Small intestine (tissue), 7 donors: ENCODE data around the gene LRRC49. TPM values are rescaled to one million over a fixed set of nuclear protein-coding genes. Genes with fewer than 3 reads are reported as not detected.

Experiments
- DNase-seq, 2 donors: peaks; one replicate each; pipeline versions ENCODE4 v3.0.0 to v3.0.0-alpha.2; 2013
- FAIRE-seq: peaks from 2 replicates; lab custom pipeline; 2012; peaks lifted over from hg19 to GRCh38; lab: Jason Lieb, UNC
- H3K27ac ChIP-seq, 3 donors: one replicate each; pipeline ENCODE4 v1.5.1; 2013; ENCODE audit warnings: low read length in 2 of 3, mild to moderate bottlenecking in 2 of 3, control low read depth in 1 of 3, inconsistent platforms in 1 of 3, low read depth in 1 of 3, moderate library complexity in 1 of 3
- H3K27me3 ChIP-seq, 3 donors: one replicate each; pipeline ENCODE4 v1.6.1; 2013; ENCODE audit warnings: low read length in 3 of 3, inconsistent platforms in 1 of 3; ENCODE audit not compliant: control insufficient read depth in 3 of 3, insufficient read depth in 3 of 3
- H3K36me3 ChIP-seq, 3 donors: one replicate each; pipeline ENCODE4 v1.6.1; 2013; ENCODE audit warnings: low read length in 3 of 3, inconsistent platforms in 1 of 3, low read depth in 1 of 3, mild to moderate bottlenecking in 1 of 3, moderate library complexity in 1 of 3; ENCODE audit not compliant: control insufficient read depth in 3 of 3, insufficient read depth in 2 of 3
- H3K4me1 ChIP-seq, 3 donors: one replicate each; pipeline ENCODE4 v1.6.1; 2013; ENCODE audit warnings: low read length in 2 of 3, inconsistent platforms in 1 of 3, low read depth in 1 of 3, mild to moderate bottlenecking in 1 of 3, moderate library complexity in 1 of 3; ENCODE audit not compliant: control insufficient read depth in 3 of 3, insufficient read depth in 2 of 3
- H3K4me3 ChIP-seq, 3 donors: one replicate each; pipeline ENCODE4 v1.5.1; 2013; ENCODE audit warnings: low read length in 3 of 3, control low read depth in 1 of 3, inconsistent platforms in 1 of 3, low read depth in 1 of 3, mild to moderate bottlenecking in 1 of 3, moderate library complexity in 1 of 3
- H3K9me3 ChIP-seq, 2 donors: one replicate each; pipeline ENCODE4 v1.6.1; 2013; ENCODE audit warnings: low read depth in 1 of 2, low read length in 1 of 2; ENCODE audit not compliant: control insufficient read depth in 2 of 2, insufficient read depth in 1 of 2
- WGBS, 3 donors: extraction: QIAGEN DNeasy Blood & Tissue Kit; methylation state at CpG; one replicate each; pipeline ENCODE4 v1.1.7; 2013; 5-methylcytosine and 5-hydroxymethylcytosine counted together
- polyA plus RNA-seq, 4 donors: library from polyadenylated mRNA; stranded (reverse) in 3 of 4; unstranded in 1 of 4; fragments of 200-250 nt in 3 of 4; fragments of 120-200 nt in 1 of 4; gene quantifications; one replicate each; pipeline versions ENCODE4 v1.2.1 to v1.2.3, GENCODE V29; 2013
- donor health status: healthy with polysubstance abuse.
- donor health status: control.
- donor health status: control.
- donor health status: Bipolar disorder and iron deficiency.
- donor health status: healthy.

The LRRC49 gene
- polyA plus RNA-seq, 4 donors, result 0.81 to 3.2 (median 1.4) TPM

DNA sequence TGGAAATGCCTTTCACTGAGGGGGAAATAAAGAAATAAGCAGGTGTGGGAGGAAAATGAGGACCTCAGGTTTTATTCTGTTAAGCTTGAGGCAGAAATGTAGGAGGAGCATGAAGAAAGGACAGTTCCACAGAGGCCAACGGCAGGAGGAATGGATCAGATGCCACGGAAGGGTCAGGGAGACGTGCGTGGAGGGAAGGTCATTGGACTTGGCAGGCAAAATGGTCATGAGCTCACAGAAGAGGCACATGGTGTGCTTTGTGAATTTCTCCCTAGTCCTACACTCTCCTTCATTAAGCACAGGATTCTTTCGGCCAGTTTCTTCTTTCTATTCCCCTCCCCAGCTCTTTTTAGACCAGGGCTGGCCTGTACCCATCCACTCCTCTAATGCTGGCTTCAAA is 190.2 kb downstream of the LRRC49 start:
- Histone ChIP-seq H3K9me3 (no peaks in the 10 kb centered on the region), H3K4me3 (no peak overlapping the region), H3K27me3 (no peaks in the 10 kb centered on the region), H3K4me1 (peaks cover 0 to 14% (median 3%) of the 10 kb centered on the region in 3 donors), H3K36me3 (no peaks in the 10 kb centered on the region), H3K27ac (no peak overlapping the region)
- WGBS, 3 donors, result 75 to 87% (median 80%) methylated on average over 5 of the region's 5 CpGs
- FAIRE-seq (no peak), DNase-seq (no peak)

DNA sequence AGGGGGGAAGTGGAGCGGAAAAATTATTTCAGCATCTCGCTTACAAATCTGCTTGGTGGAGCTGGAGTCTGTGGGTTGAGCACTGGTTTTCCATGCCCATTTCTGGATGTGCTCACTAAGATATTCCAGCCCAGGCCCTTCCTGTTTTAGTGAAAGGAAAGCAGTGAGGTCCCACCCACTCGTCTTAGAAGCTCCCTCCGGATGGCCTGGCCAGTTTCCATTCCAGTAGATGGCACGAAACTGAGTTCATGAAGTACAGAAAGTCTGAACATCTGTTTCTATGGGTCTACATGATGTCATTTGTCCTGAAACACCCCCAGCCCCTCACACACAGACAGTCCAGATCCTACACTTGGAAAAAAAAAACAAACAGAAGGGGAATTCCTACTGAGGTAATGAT is 190.7 kb downstream of the LRRC49 start:
- H3K27me3 ChIP-seq, result no peaks in the 10 kb centered on the region
- no peak overlapping the region for H3K4me3 ChIP-seq
- H3K27ac ChIP-seq, result no peak overlapping the region
- peaks cover 0 to 13% (median 3%) of the 10 kb centered on the region in 3 donors for H3K4me1 ChIP-seq
- FAIRE-seq (no peak), DNase-seq (no peak)
- 63 to 85% (median 78%) methylated on average over 5 of the region's 5 CpGs for WGBS, 3 donors
- no peaks in the 10 kb centered on the region for H3K36me3 ChIP-seq
- no peaks in the 10 kb centered on the region for H3K9me3 ChIP-seq

DNA sequence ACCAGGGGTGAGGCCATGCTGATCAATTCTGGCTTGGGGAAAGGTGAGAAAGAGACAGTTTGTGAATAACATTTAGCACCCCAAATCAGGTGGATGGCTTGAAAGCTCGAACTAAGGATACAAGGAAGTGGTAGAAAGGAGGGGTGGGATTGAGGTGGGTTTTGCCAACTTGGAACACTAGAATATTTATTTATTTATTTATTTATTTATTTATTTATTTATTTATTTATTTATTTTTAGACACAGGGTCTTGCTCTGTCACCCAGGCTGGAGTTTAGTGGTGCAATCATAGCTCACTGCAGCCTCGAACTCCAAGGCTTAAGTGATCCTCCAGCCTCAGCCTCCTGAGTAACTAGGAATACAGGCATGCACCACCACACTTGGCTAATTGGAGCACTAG is 191.6 kb downstream of the LRRC49 start:
- H3K4me3 ChIP-seq, result no peak overlapping the region
- WGBS, 3 donors, result 89 to 95% (median 92%) methylated on average over 2 of the region's 2 CpGs
- no peak for DNase-seq
- FAIRE-seq, result no peak
- H3K36me3 ChIP-seq, result no peaks in the 10 kb centered on the region
- no peaks in the 10 kb centered on the region for H3K9me3 ChIP-seq
- no peaks in the 10 kb centered on the region for H3K27me3 ChIP-seq
- peaks cover 0 to 7% (median 3%) of the 10 kb centered on the region in 3 donors for H3K4me1 ChIP-seq
- no peak overlapping the region for H3K27ac ChIP-seq

DNA sequence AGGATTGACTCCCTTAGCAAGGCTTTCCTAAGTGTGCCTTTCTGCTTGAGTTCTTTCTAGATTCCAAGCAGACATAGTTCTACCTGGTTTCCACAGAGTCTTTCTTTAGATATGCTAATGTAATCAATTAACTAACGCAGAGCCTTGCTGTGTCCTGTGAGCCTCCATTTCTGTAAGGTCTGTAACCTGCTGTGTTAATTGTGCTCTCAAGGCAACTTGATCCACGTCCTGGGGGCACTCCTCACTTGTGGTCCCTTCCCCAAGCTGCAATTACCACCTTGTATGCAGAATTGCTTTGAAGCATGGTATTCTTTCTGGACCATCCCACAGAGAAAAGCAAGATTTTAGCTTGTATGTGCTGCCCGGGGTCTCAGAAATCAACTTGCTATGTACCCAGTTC is 193.2 kb downstream of the LRRC49 start:
- H3K4me3 ChIP-seq, result no peak overlapping the region
- H3K27ac ChIP-seq, result no peak overlapping the region
- FAIRE-seq (no peak), DNase-seq (no peak)
- no peaks in the 10 kb centered on the region for H3K36me3 ChIP-seq
- WGBS, 3 donors, result 67 to 78% (median 72%) methylated on average over 3 of the region's 3 CpGs
- H3K9me3 ChIP-seq, result no peaks in the 10 kb centered on the region
- no peaks in the 10 kb centered on the region for H3K4me1 ChIP-seq
- H3K27me3 ChIP-seq, result no peaks in the 10 kb centered on the region

DNA sequence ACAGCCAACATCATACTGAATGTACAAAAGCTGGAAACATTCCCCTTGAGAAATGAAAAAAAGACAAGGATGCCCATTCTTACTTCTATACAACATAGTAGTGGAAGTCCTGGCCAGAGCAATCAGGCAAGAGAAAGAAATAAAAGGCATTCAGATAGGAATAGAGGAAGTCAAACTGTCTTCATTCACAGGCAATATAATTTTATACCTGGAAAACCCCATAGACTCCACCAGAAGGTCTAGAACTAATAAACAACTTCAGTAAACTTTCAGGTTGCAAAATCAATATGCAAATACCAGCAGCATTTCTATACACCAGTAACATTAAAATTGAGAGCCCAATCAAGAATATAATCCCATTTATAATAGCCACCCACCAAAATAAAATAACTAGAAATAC is 195.5 kb downstream of the LRRC49 start:
- DNase-seq (no peak), FAIRE-seq (no peak)
- Histone ChIP-seq H3K9me3 (no peaks in the 10 kb centered on the region), H3K4me1 (peaks cover 0 to 3% (median 0%) of the 10 kb centered on the region in 3 donors), H3K36me3 (no peaks in the 10 kb centered on the region), H3K4me3 (no peak overlapping the region), H3K27me3 (no peaks in the 10 kb centered on the region), H3K27ac (no peak overlapping the region)

DNA sequence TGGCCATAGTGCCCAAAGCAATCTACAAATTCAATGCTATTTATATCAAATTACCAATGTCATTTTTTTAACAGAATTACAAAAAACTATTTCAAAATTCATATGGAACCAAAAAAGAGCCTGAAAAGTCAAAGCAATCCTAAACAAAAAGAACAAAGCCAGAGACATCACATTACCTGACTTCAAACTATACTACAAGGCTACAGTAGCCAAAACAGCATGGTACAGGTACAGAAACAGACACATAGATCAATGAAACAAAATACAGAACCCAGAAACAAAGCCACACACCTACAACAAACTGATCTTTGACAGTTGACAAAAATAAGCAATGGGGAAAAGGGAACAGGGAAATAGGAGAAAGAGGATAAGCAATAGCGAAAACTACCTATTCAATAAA is 196.1 kb downstream of the LRRC49 start:
- no peak overlapping the region for H3K4me3 ChIP-seq
- no peaks in the 10 kb centered on the region for H3K36me3 ChIP-seq
- H3K4me1 ChIP-seq, result peaks cover 0 to 3% (median 0%) of the 10 kb centered on the region in 3 donors
- no peaks in the 10 kb centered on the region for H3K27me3 ChIP-seq
- 95 to 100% (median 95%) methylated on average over 1 of the region's 1 CpG for WGBS, 3 donors
- DNase-seq, result no peak
- FAIRE-seq, result no peak
- no peak overlapping the region for H3K27ac ChIP-seq
- no peaks in the 10 kb centered on the region for H3K9me3 ChIP-seq

DNA sequence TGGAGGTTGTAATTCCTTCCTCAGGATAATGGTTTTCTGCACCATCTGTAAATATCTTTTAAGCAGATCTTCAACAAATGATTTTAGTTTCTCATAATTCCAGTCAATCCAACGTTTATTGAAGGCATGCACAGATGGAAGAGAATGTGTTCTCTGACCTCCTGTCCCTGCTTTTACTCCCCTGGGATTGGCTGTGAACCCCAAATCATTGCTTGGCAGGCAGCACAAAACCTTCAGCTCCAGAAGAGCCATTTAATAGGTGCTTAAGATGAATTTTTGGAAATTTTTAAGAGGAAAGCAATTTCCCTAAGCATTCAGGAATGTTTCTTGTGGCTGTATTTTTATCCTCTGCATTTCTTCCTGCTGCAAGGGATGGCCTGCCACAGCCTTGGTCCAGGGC is 197.2 kb downstream of the LRRC49 start:
- Histone ChIP-seq H3K9me3 (no peaks in the 10 kb centered on the region), H3K36me3 (no peaks in the 10 kb centered on the region), H3K4me3 (no peak overlapping the region), H3K27me3 (no peaks in the 10 kb centered on the region), H3K4me1 (peaks cover 0 to 3% (median 0%) of the 10 kb centered on the region in 3 donors), H3K27ac (no peak overlapping the region)
- FAIRE-seq (no peak), DNase-seq (no peak)
- 18 to 53% (median 29%) methylated on average over 1 of the region's 1 CpG for WGBS, 3 donors

DNA sequence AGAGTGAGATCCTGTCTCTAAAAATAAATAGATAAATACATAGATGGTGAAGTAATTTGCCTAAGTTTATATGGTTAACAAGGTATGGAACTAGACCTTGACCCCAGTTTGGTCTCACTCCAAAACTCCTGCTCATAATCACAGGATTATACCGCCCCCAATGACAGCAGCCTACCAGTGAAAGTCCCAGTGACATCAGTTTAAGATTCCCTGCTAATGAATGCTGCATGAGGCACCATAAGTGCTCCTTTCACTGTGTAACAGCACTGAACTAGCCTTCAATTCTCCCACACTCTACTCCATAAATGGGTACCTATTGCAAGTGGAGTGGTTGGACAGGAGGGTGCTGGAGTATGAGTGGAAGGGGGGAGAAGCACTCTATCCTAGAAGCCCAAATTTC is 199.0 kb downstream of the LRRC49 start:
- 52 to 81% (median 70%) methylated on average over 1 of the region's 1 CpG for WGBS, 3 donors
- Histone ChIP-seq H3K9me3 (no peaks in the 10 kb centered on the region), H3K27ac (no peak overlapping the region), H3K4me3 (no peak overlapping the region), H3K27me3 (no peaks in the 10 kb centered on the region), H3K36me3 (no peaks in the 10 kb centered on the region), H3K4me1 (peaks cover 0 to 3% (median 0%) of the 10 kb centered on the region in 3 donors)
- FAIRE-seq (no peak), DNase-seq (no peak)

DNA sequence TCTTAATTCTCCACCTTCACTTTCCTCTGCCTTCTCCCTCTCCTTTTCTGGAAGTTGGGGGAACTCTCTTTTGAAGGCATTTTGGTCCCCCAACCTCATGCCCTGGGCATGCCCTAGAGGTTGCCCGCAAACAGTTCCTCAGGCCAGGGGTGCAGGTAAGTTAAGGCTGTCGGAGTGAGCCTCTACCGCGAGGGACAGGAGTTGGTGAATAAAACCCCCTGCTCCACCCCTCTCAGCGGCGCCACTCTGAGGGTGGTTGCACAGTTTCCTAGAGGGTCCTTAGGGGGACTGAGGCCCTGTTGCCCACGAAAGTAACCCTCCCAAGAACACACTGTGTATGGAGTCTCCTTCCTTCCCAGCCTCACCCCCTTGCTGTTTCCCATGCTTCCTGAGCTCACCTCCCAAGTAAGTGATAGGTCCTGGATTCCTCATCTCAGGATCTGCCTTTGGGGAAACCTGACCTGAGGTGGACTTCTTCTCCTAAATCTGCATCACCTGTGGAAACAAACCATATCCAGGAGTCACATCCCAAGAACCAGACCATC is 199.5 kb downstream of the LRRC49 start:
- Histone ChIP-seq H3K9me3 (no peaks in the 10 kb centered on the region), H3K27ac (no peak overlapping the region), H3K4me3 (no peak overlapping the region), H3K4me1 (peaks cover 0 to 3% (median 0%) of the 10 kb centered on the region in 3 donors), H3K27me3 (no peaks in the 10 kb centered on the region), H3K36me3 (no peaks in the 10 kb centered on the region)
- 89 to 96% (median 93%) methylated on average over 5 to 7 of the region's 7 CpGs for WGBS, 3 donors
- no peak for FAIRE-seq
- DNase-seq, result no peak
